GM19099 (cell line): ENCODE results near the gene AURKAIP1.

ENCODE experiments used
- POLR2A ChIP-seq: IDR thresholded peaks from 3 replicates; pipeline ENCODE4 v1.6.1; 2011; ENCODE audit warnings: low read depth; ENCODE audit not compliant: insufficient read length; ENCODE audit errors: extremely low read depth

AURKAIP1 gene

GRCh38 chr1:1395166-1395565, 20.2 kb upstream of the AURKAIP1 start:
- no peak for TF ChIP-seq POLR2A

- no peak for TF ChIP-seq POLR2A
These were observed 19.1 kb upstream of the AURKAIP1 start for GRCh38 chr1:1394116-1394515.

- no peak for TF ChIP-seq POLR2A
These were observed 18.4 kb upstream of the AURKAIP1 start for GRCh38 chr1:1393428-1393827.

- no peak for TF ChIP-seq POLR2A
These were observed 18.0 kb upstream of the AURKAIP1 start for GRCh38 chr1:1393014-1393413.

GRCh38 chr1:1391225-1391624, 16.2 kb upstream of the AURKAIP1 start:
- no peak for TF ChIP-seq POLR2A

GRCh38 chr1:1390675-1391074, 15.7 kb upstream of the AURKAIP1 start:
- TF ChIP-seq POLR2A, result no peak

- TF ChIP-seq POLR2A, result no peak
These were observed 13.1 kb upstream of the AURKAIP1 start for GRCh38 chr1:1388078-1388472.

DNA sequence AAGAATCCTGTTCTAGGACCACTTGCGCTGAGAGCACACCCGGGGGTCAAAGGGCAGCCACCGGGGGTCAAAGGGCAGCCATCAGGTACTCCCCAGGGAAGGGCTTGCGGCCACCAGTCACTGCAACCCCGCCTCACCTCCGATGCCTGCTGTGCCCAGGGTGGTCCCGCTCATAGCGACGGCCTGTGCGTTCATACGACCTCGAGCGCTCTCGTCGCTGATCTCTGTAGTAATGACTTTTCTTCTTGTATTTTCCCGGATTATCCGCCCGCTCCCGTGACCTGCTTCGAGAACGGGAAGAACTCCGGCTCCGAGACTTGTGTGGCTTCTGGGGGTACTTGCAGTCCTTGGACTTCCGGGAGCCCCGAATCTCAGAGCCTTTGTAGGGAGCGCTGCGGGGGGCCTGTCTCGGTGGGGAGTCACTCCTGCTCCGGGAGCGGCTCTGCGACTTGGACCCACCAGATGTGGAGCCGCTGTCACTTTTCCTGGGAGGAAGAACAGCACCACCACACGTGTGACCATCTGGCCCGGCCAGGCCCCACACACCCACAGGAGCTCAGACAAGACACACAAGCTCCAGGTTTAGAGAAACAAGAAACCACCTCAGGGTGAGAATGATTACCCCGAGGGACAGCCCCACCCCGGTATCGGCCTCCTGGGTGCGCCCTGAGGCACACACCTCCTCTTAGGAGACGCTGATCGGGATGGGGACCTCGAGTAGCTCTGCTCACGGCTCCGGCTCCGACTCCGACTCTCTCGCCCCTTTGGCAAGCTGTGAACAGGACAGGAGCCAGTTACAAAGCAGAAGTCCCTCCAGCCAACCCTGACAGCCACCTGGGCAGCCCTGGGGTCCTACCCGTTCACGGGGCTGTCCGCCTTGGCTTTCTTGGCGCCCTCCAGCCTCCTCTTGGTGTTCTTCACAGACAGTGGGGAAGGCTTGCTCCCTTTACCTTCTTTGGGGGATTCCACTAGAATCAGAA, 12.4 kb upstream of the AURKAIP1 start:
- no peak for TF ChIP-seq POLR2A

GRCh38 chr1:1385931-1386330, 10.9 kb upstream of the AURKAIP1 start:
- TF ChIP-seq POLR2A, result no peak

- TF ChIP-seq POLR2A, result no peak
These were observed 6.3 kb upstream of the AURKAIP1 start for GRCh38 chr1:1381294-1381693.

- TF ChIP-seq POLR2A, result no peak
These were observed 5.9 kb upstream of the AURKAIP1 start for GRCh38 chr1:1380860-1381259.

DNA sequence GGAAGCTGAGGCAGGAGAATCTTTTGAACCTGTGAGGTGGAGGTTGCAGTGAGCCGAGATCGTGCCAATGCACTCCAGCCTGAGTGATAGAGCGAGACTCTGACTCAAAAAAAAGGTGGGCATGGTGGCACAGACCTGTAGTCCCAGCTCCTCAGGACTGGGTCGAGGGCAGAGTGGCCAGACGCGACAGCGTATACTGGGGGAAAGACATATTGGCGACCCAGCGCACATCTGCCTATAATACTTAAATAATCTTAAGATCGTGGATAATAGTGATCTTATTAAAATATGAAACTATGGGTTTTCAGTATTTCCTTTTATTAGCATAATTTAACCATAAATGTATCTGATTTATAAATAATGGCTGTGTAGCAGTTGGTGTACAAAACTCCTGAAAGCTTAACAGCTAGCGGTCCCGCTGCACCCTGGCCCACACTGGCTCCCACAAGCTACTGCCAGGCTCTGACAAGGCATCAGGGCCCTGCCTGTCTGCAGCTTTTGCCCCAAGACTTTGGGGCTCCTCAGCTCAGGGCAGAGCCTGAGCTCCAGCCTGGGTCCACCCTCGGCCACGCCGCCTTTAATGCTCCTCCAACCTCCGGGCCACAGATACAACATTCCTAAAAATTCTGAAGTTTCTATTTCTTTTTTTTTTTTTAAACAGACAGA, 2.7 kb upstream of the AURKAIP1 start:
- no peak for TF ChIP-seq POLR2A

- TF ChIP-seq POLR2A, result no peak
These were observed 1.7 kb upstream of the AURKAIP1 start for GRCh38 chr1:1376551-1377226.

DNA sequence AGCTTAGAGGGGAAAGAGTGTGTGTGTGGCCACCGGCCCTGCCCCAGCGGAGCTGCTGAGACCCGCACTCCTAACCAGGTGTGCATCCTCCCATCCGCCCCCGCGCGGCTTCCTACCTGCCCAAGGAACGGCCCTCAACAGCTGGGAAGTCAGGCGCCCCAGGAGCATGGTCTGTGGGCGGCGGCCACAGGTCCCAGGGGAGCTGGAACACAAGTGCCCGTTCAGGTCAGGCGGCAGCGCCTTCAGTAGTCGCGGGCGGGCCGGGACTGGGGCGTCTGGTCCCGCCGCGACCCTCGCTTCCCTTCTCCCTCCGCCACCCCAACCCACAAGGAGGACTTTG, 448 bp downstream of the AURKAIP1 start:
- no peak for TF ChIP-seq POLR2A

DNA sequence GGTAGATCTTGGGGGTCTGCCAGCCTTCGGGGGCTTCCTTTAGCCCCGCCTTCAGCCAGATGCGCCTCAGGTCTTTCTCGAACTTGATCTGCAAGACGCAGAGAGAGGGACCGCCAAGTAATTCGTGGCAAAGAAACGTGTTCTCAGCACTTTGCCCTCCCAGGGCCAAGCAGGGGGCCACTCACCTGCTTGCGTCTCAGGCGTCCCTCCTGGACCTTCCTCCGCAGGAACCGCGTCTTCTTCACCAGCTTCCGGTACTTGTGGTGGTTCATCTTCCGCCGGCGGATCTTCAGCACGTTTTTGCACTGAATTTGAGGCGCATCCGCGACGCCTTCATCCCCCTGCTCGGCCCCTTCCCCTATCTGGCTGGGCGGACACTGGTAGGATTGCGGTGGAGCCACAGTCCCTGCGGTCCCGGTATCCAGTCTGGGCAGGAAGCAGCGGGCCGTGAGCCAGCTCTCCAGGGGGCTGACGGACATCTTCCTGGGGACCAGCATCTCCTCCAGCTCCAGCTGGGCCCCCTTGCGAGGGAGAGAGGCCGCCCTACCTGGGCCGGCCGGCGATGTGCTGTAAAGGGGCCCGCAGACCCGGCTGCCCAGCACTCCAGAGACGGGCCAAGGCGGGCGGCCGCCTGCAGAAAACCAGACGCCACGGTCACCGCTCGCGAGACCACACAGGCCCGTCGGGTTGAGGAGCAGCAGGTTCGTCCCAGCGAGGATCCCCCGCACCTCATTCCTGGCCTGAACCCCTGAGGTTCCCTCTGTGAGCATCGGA, 1.0 kb downstream of the AURKAIP1 start:
- TF ChIP-seq POLR2A, result no peak

DNA sequence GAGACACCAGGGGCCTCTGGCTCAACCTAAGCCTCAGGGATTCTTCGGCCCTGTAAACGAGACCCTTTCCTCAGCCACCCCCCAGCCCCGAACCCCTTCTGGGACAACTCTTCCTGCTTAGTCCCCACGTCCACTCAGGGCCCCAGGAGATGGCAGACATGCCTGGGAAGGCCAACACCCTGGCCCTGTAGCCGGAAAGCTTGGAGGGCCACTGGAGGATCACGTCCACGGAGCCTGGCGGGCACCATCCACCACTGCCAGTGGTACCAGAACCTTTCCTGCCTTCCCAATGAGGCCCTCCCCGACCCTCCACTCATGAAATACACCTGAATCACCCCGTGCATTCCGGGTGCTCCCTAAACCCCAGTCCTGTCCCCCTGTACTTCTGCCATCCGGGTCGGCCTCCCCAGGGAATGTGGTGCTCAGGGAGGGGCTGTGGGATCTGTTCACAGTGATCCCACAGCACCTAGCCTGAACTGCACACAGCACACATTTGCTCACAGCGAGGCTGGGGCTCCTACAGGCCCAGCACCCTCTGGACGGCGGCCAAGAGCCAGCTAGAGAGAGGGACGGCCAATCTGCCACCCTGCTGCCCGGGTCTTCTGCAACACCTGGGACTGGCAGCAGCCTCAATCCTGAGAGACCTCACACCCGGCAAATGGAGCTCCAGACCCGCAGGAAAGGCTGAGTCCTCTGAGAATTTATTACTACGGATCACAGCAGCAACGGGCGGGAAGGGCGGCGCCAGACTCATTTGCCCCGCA, 1.8 kb downstream of the AURKAIP1 start:
- no peak for TF ChIP-seq POLR2A
